NB4 (cell line): Measurements from ENCODE around the gene CPNE5.

Experiments
- DNase-seq: peaks from one replicate; pipeline ENCODE4 v3.0.0; 2010; ENCODE audit warnings: low read depth
- H3K4me3 ChIP-seq: one replicate; pipeline ENCODE4 v1.5.1; 2011; ENCODE audit warnings: mild to moderate bottlenecking, low read depth, low read length, moderate library complexity
- CTCF ChIP-seq: IDR thresholded peaks from one replicate; pipeline ENCODE4 v1.5.1; 2012; ENCODE audit warnings: low read depth, low read length
- MAX ChIP-seq: IDR thresholded peaks from 2 replicates; pipeline ENCODE4 v1.6.1; 2011; ENCODE audit warnings: low read depth, low read length
- MYC ChIP-seq: IDR thresholded peaks from 2 replicates; pipeline ENCODE4 v1.6.1; 2011; ENCODE audit warnings: low read depth, low read length
- POLR2A ChIP-seq: IDR thresholded peaks from 2 replicates; pipeline ENCODE4 v1.6.1; 2011; ENCODE audit warnings: mild to moderate bottlenecking; ENCODE audit not compliant: insufficient read length; ENCODE audit errors: extremely low read depth

CPNE5 gene

GRCh38 chr6:36794713-36795065, 44.6 kb downstream of the CPNE5 start:
- TF ChIP-seq CTCF (no peak), MYC (no peak), POLR2A (no peak), MAX (no peak)
- H3K4me3 ChIP-seq = no peak overlapping the region
- DNase-seq = no peak

GRCh38 chr6:36793913-36794712, 45.1 kb downstream of the CPNE5 start:
- no peak for DNase-seq

GRCh38 chr6:36793296-36793912, 45.8 kb downstream of the CPNE5 start:
- no peak for DNase-seq
- no peak overlapping the region for H3K4me3 ChIP-seq
- TF ChIP-seq MYC (no peak), MAX (no peak), CTCF (no peak), POLR2A (no peak)

More at GRCh38 chr6:36793913-36794712, 45.1 kb downstream of the CPNE5 start:
- TF ChIP-seq MYC = no peak
- no peak for TF ChIP-seq CTCF
- no peak for TF ChIP-seq MAX
- no peak for TF ChIP-seq POLR2A
- no peak overlapping the region for H3K4me3 ChIP-seq

GRCh38 chr6:36791521-36792135, 47.6 kb downstream of the CPNE5 start:
- TF ChIP-seq POLR2A = no peak
- no peak for TF ChIP-seq MAX
- TF ChIP-seq MYC = no peak
- TF ChIP-seq CTCF = no peak
- no peak overlapping the region for H3K4me3 ChIP-seq
- no peak for DNase-seq

- TF ChIP-seq POLR2A = no peak
- no peak for TF ChIP-seq MYC
- TF ChIP-seq CTCF = no peak
- no peak for TF ChIP-seq MAX
- no peak for DNase-seq
- H3K4me3 ChIP-seq = no peak overlapping the region
Observed at GRCh38 chr6:36791085-36791484, 48.2 kb downstream of the CPNE5 start.
